Left lung (tissue), 10 donors: ENCODE data around the gene NUP98. TPM values are rescaled to one million over a fixed set of nuclear protein-coding genes. Genes with fewer than 3 reads are reported as not detected.
"Not testable (repeated sequence)": the region's sequence is repeated elsewhere in the genome, so short reads cannot be mapped to it uniquely, and the experiment has no call there.

Experiments used
- ATAC-seq: fragments of 200-7000 bp; cut with Tn5 transposase; one replicate; pipeline ENCODE4 v1.9.1; 2020; ENCODE audit warnings: moderate library complexity
- DNase-seq, 4 donors: peaks; one replicate each; pipeline ENCODE4 v3.0.0-alpha.2; 2013 to 2020
- H3K27ac ChIP-seq, 2 donors: fragments of 200-600 bp; sonication (generic) in 1 of 2; one replicate each; pipeline versions ENCODE4 v1.5.0 to v1.8.0; 2020 to 2021
- H3K27me3 ChIP-seq, 2 donors: fragments of 200-600 bp; sonication (generic) in 1 of 2; one replicate each; pipeline versions ENCODE4 v1.5.0 to v1.8.0; 2020 to 2021
- H3K36me3 ChIP-seq, 2 donors: fragments of 200-600 bp; sonication (generic) in 1 of 2; one replicate each; pipeline versions ENCODE4 v1.5.0 to v1.8.0; 2020 to 2021
- H3K4me1 ChIP-seq, 2 donors: fragments of 200-600 bp; one replicate each; pipeline ENCODE4 v1.8.0; 2021
- H3K4me3 ChIP-seq, 2 donors: fragments of 200-600 bp; sonication (generic) in 1 of 2; one replicate each; pipeline versions ENCODE4 v1.5.0 to v1.8.0; 2020 to 2021; ENCODE audit warnings: mild to moderate bottlenecking in 1 of 2
- H3K9me3 ChIP-seq, 2 donors: fragments of 200-600 bp; sonication (generic) in 1 of 2; one replicate each; pipeline versions ENCODE4 v1.5.0 to v1.8.0; 2020 to 2021
- CTCF ChIP-seq, 2 donors: fragments of 200-600 bp; sonication (generic) in 1 of 2; IDR thresholded peaks; one replicate each; pipeline versions ENCODE4 v1.5.0 to v1.8.0; 2021; ENCODE audit warnings: antibody characterized with exemption in 2 of 2
- intact Hi-C, 2 donors: fragments of 100-400 bp; cut with DNase I; formaldehyde crosslinking; loops; one replicate each; pipeline versions ENCODE4 v1.11.2 to v1.14.2; 2022
- polyA plus RNA-seq, 6 donors: library from polyadenylated mRNA; unstranded; fragments of 120-200 nt; gene quantifications; one replicate each; pipeline ENCODE4 v1.2.1, GENCODE V29; 2013; ENCODE audit not compliant: insufficient read length in 6 of 6
- total RNA-seq, 2 donors: library from RNA; stranded (reverse); fragmentation: NEBNext Ultra II Directional; extraction: Animal tissue kit (Norgen Biotek cat#: 25700); gene quantifications; one replicate each; pipeline ENCODE4 v1.2.1, GENCODE V29; 2021
- donor health status: DM: no; HTN: yes; CAD: no.
- donor health status: DM: no; HTN: no; CAD: no.

The NUP98 gene
- total and polyA plus RNA-seq, 8 donors: 59.9 to 76.3 (median 66.8) TPM

DNA sequence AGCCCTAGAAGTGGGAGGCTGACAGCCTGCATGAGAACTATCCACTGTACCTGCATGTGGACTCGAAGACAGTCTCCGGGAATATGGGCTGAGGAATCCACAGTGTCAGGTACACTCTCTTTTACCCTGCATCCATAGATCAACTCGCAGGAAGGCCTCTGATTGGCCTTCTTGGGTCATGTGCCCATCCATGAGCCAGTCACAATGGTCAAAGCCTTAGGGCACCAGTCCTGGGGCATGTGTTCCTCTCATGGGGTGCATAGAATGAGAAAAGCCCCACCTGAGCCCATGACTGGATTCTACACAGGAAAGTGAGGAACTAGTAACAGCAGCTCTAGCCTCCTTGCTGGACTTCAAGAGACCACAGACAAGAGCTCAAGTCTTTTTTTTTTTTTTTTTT is 141.8 kb downstream of the NUP98 start:
- no peak for TF ChIP-seq CTCF (IDR thresholded peaks at IDR 0.05)
- intact Hi-C loops: no loop called here
- Histone ChIP-seq H3K4me1 (no peaks in the 10 kb centered on the region), H3K9me3 (no peaks in the 10 kb centered on the region), H3K4me3 (no peak overlapping the region), H3K27me3 (no peaks in the 10 kb centered on the region), H3K27ac (no peak overlapping the region), H3K36me3 (no peaks in the 10 kb centered on the region)
- DNase-seq: no peak
- ATAC-seq: no peak

- H3K27ac ChIP-seq, ATAC-seq, DNase-seq, H3K4me1 ChIP-seq, H3K27me3 ChIP-seq, intact Hi-C loops, H3K9me3 ChIP-seq, H3K36me3 ChIP-seq, H3K4me3 ChIP-seq: not testable (repeated sequence)
These were observed 144.8 kb downstream of the NUP98 start for GRCh38 chr11:3652514-3652913.

DNA sequence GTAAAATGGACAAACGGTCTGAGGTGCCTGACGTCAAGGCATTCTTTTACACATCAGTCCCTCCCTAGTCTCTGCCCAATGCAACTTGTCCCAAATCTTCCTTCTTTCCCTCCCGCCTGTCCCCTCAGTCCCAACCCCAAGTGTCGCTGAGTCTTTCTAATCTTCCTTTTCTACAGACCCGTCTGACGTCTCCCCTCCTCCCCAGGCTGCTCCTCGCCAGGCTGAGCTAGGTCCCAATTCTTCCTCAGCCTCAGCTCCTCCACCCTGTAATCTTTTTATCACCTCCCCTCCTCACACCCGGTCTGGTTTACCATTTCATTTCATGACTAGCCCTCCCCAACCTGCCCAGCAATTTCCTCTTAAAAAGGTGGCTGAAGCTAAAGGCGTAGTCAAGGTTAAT is 148.0 kb downstream of the NUP98 start:
- intact Hi-C loops, H3K27ac ChIP-seq, H3K9me3 ChIP-seq, H3K4me3 ChIP-seq, H3K4me1 ChIP-seq, ATAC-seq, DNase-seq, H3K36me3 ChIP-seq: not testable (repeated sequence)
- H3K27me3 ChIP-seq: peaks cover 0 to 13% of the 10 kb centered on the region in 2 donors

- H3K36me3 ChIP-seq, H3K27ac ChIP-seq, ATAC-seq, DNase-seq, H3K4me1 ChIP-seq, H3K4me3 ChIP-seq, H3K9me3 ChIP-seq, intact Hi-C loops: not testable (repeated sequence)
- H3K27me3 ChIP-seq: peaks cover 0 to 18% of the 10 kb centered on the region in 2 donors
These were observed 148.5 kb downstream of the NUP98 start for GRCh38 chr11:3648843-3649242.

DNA sequence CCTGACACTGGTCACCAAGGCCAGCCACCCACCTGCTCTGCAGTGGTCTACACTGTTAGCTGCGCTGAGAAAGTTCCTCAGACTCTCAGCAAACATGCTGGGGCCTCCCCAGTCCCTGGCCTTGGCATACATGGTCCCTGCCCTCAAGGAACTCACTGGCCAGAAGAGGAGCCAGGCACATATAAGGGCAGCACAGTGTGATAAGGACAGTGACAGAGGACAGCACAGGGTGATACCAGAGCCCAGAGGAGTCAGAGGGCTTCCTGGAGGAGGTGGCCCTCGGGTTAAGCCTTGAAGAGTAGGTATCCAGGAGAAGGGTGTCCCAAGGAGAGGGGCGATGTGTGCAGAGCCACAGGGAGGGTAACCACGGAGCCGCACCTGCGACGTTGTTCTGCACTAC is 151.8 kb downstream of the NUP98 start:
- Histone ChIP-seq H3K27me3 (peaks cover 0 to 45% of the 10 kb centered on the region in 2 donors), H3K4me3 (no peak overlapping the region), H3K27ac (no peak overlapping the region), H3K9me3 (no peaks in the 10 kb centered on the region), H3K36me3 (no peaks in the 10 kb centered on the region), H3K4me1 (peaks cover 14 to 17% of the 10 kb centered on the region in 2 donors)
- DNase-seq (no peak), ATAC-seq (no peak)
- no peak for TF ChIP-seq CTCF (IDR thresholded peaks at IDR 0.05)
- intact Hi-C loops: no loop called here

- ATAC-seq (no peak), DNase-seq (peak in 1 of 4 donors; percentile 7)
- peaks cover 0 to 45% of the 10 kb centered on the region in 2 donors for H3K27me3 ChIP-seq
- intact Hi-C loops: no loop called here
- H3K4me1 ChIP-seq: peaks cover 14 to 17% of the 10 kb centered on the region in 2 donors
- no peaks in the 10 kb centered on the region for H3K36me3 ChIP-seq
- no peak for TF ChIP-seq CTCF (IDR thresholded peaks at IDR 0.05)
- H3K4me3 ChIP-seq: no peak within 1 kb of the TSS
- H3K27ac ChIP-seq: no peak within 1 kb of the TSS
- H3K9me3 ChIP-seq: no peaks in the 10 kb centered on the region
These were observed 152.5 kb downstream of the NUP98 start, which contains the start of gene ART1 for GRCh38 chr11:3644817-3645235. ART1 (plus strand) TSS chr11:3645128; CDS start chr11:3659214, 14,086 bp downstream.

DNA sequence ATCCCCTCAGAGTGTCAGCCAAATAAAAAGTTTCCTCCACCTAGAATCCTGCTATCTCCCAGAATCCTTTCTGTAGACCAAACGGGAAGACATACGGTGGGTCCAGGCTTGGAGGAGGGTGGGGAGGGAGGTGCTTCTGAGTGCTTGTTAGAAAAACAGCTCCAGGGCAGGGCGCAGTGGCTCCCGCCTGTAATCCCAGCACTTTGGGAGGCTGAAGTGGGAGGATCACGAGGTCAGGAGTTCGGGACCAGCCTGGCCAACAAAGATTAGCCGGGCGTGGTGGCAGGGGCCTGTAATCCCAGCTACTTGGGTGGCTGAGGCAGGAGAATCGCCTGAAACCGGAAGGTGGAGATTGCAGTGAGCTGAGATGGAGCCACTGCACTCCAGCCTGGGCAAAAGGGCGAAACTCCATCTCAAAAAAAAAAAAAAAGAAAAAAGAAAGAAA is 154.2 kb downstream of the NUP98 start:
- H3K36me3 ChIP-seq, intact Hi-C loops, H3K9me3 ChIP-seq, H3K27ac ChIP-seq, H3K4me3 ChIP-seq: not testable (repeated sequence)
- Histone ChIP-seq H3K4me1 (peaks cover 14 to 17% of the 10 kb centered on the region in 2 donors), H3K27me3 (peaks cover 0 to 45% of the 10 kb centered on the region in 2 donors)
- DNase-seq (peak in 1 of 4 donors; percentile 9), ATAC-seq (peak; percentile 7)
